HepG2 (cell line): ENCODE data around the gene PRH2. TPM values are rescaled to one million over a fixed set of nuclear protein-coding genes. Genes with fewer than 3 reads are reported as not detected.
A peak's percentile ranks its signal among the peaks of the same experiment; 100 is the strongest.

Experiments used
- ATAC-seq: fragments of 200-7000 bp; cut with Tn5 transposase; 3 replicates; pipeline ENCODE4 v1.9.1; 2020; ENCODE audit warnings: mild to moderate bottlenecking, moderate library complexity
- BruUV-seq: library from RNA; stranded (reverse); fragments of 400-500 nt; replicated peaks from 2 replicates; lab custom pipeline; 2021; lab: Mats Ljungman, UMichigan
- CTCF ChIA-PET: fragments of 300-600 bp; formaldehyde crosslinking; extraction: SDS; loops from one replicate; lab custom pipeline; 2021; ENCODE audit warnings: low total read pairs, inconsistent platforms, low intra/inter-chr PET ratio; lab: Yijun Ruan, JAX
- POLR2A ChIA-PET: fragments of 350-600 bp; sonication (Branson Sonifier 250); formaldehyde crosslinking; loops from one replicate; lab custom pipeline; 2020; ENCODE audit warnings: antibody characterized with exemption, inconsistent platforms; lab: Yijun Ruan, JAX
- DNase-seq: peaks from one replicate; pipeline ENCODE4 v3.0.0-alpha.2; 2015; ENCODE audit warnings: low spot score
- FAIRE-seq: peaks from 3 replicates; lab custom pipeline; 2011; peaks lifted over from hg19 to GRCh38; lab: Jason Lieb, UNC
- H2AFZ ChIP-seq: one replicate; pipeline ENCODE4 v1.6.1; 2011; ENCODE audit warnings: low read length, inconsistent platforms
- H3K27ac ChIP-seq: fragments of 300-600 bp; 3 replicates; pipeline ENCODE4 v1.8.0; 2011; ENCODE audit warnings: mixed run types, mild to moderate bottlenecking, mixed read lengths, low read length, inconsistent platforms; ENCODE audit not compliant: insufficient read depth; ENCODE audit errors: extremely low read length
- H3K27me3 ChIP-seq, 2 experiments: fragments of 200-600 bp in 1 of 2; 2 replicates in 1 of 2; 3 replicates in 1 of 2; pipeline versions ENCODE4 v1.6.0 to v1.8.0; 2011; ENCODE audit warnings: low read length in 2 of 2, mild to moderate bottlenecking in 2 of 2, moderate library complexity in 2 of 2, inconsistent platforms in 1 of 2; ENCODE audit not compliant: insufficient read depth in 2 of 2, control insufficient read depth in 1 of 2
- H3K36me3 ChIP-seq, 2 experiments: fragments of 200-600 bp in 1 of 2; replicated peaks in 1 of 2; 2 replicates in 1 of 2; 3 replicates in 1 of 2; pipeline versions ENCODE4 v1.5.1 to v1.8.0; 2011; ENCODE audit warnings: low read length in 2 of 2, inconsistent platforms in 1 of 2; ENCODE audit not compliant: insufficient read depth in 2 of 2, control insufficient read depth in 1 of 2
- H3K4me1 ChIP-seq: 2 replicates; pipeline ENCODE4 v1.5.1; 2012; ENCODE audit warnings: low read length, inconsistent platforms; ENCODE audit not compliant: insufficient read depth
- H3K4me2 ChIP-seq: 2 replicates; pipeline ENCODE4 v1.6.0; 2011; ENCODE audit warnings: low read depth, low read length, inconsistent platforms
- H3K4me3 ChIP-seq, 3 experiments: fragments of 200-600 bp in 1 of 3; sonication (generic), shearing (Covaris generic) in 1 of 3; replicated peaks in 1 of 3; 2 replicates each; pipeline ENCODE4 v1.5.1; 2011 to 2016; ENCODE audit warnings: low read length in 3 of 3, inconsistent platforms in 2 of 3, low read depth in 2 of 3, mild to moderate bottlenecking in 2 of 3, control low read depth in 1 of 3, mixed read lengths in 1 of 3; ENCODE audit not compliant: insufficient read depth in 1 of 3
- H3K79me2 ChIP-seq: one replicate; pipeline ENCODE4 v1.6.1; 2011; ENCODE audit warnings: low read length, inconsistent platforms; ENCODE audit not compliant: insufficient read depth
- H3K9ac ChIP-seq: 2 replicates; pipeline ENCODE4 v1.6.0; 2011; ENCODE audit warnings: mild to moderate bottlenecking, low read depth, low read length, inconsistent platforms; ENCODE audit not compliant: insufficient read depth
- H3K9me3 ChIP-seq: 2 replicates; pipeline ENCODE4 v1.5.1; 2012; ENCODE audit warnings: mild to moderate bottlenecking, low read length
- H4K20me1 ChIP-seq: 2 replicates; pipeline ENCODE4 v1.6.0; 2011; ENCODE audit warnings: inconsistent platforms, mild to moderate bottlenecking, low read length, moderate library complexity; ENCODE audit not compliant: insufficient read depth
- GMEB1 ChIP-seq: sonication (generic); formaldehyde crosslinking; IDR thresholded peaks from 2 replicates; pipeline ENCODE4 v1.5.1; 2020; ENCODE audit warnings: missing genetic modification reagents, mild to moderate bottlenecking, borderline replicate concordance
- KDM4B ChIP-seq: sonication (generic); formaldehyde crosslinking; IDR thresholded peaks from 2 replicates; pipeline ENCODE4 v1.4.0; 2020; ENCODE audit warnings: missing genetic modification reagents
- KLF6 ChIP-seq: IDR thresholded peaks from 2 replicates; pipeline ENCODE4 v1.8.0; 2016; ENCODE audit warnings: missing biosample characterization, missing genetic modification reagents
- MAFF ChIP-seq: IDR thresholded peaks from 2 replicates; pipeline ENCODE4 v1.6.1; 2011; ENCODE audit warnings: low read depth, low read length, improper control_type of control experiment
- MAFK ChIP-seq, 2 experiments: IDR thresholded peaks in 1 of 2; conservative IDR thresholded peaks in 1 of 2; 2 replicates each; pipeline ENCODE4 v1.6.1; 2011; ENCODE audit warnings: improper control_type of control experiment in 2 of 2, low read length in 2 of 2
- ZBTB25 ChIP-seq: IDR thresholded peaks from 2 replicates; pipeline ENCODE4 v1.6.1; 2018; ENCODE audit warnings: missing genetic modification reagents
- ZNF318 ChIP-seq: sonication (generic); formaldehyde crosslinking; IDR thresholded peaks from 2 replicates; pipeline ENCODE4 v1.4.0; 2020; ENCODE audit warnings: mild to moderate bottlenecking, missing genetic modification reagents
- ZNF7 ChIP-seq: IDR thresholded peaks from 2 replicates; pipeline ENCODE4 v1.6.1; 2016; ENCODE audit warnings: missing biosample characterization, missing genetic modification reagents
- WGBS: methylation state at CpG from one replicate; pipeline ENCODE4 v1.1.6; 2017; ENCODE audit warnings: low lambda C conversion rate; 5-methylcytosine and 5-hydroxymethylcytosine counted together
- in situ Hi-C: cut with HindIII; loops from 2 replicates; pipeline ENCODE4 v1.10.0; 2017; ENCODE audit warnings: low pct_unique_long_range_greater_than_20kb; ENCODE audit not compliant: extremely low pct_ligation_motif_present
- intact Hi-C: fragments of 100-400 bp; cut with micrococcal nuclease; formaldehyde crosslinking; loops from one replicate; pipeline ENCODE4 v1.10.0; 2022; ENCODE audit not compliant: unreplicated experiment
- polyA plus RNA-seq, 8 experiments: library from polyadenylated mRNA; depleted of rRNA in 3 of 8; stranded (reverse) in 7 of 8; unstranded in 1 of 8; fragments of >200 nt; fragmentation: Illumina TruSeq in 4 of 8; extraction: Trizol in 4 of 8; gene quantifications; 2 replicates each; pipeline versions ENCODE4 v1.2.1 to v1.2.3, GENCODE V29; 2011 to 2016; ENCODE audit warnings: low read depth in 4 of 8, missing spikeins in 1 of 8, mixed read lengths in 1 of 8; ENCODE audit not compliant: insufficient read depth in 1 of 8
- total RNA-seq, 5 experiments: library from RNA; depleted of rRNA; stranded (reverse); fragments of >200 nt; fragmentation: Illumina TruSeq; extraction: Trizol; gene quantifications; 2 replicates each; pipeline ENCODE4 v1.2.3, GENCODE V29; 2016; ENCODE audit warnings: low read depth in 1 of 5

The PRH2 gene
- total and polyA plus RNA-seq, 2 of the 13 experiments (the other 11 are each of a cell fraction or from before 2014, with no cell fraction given), result 0.24 to 0.48 TPM

GRCh38 chr12:10926269-10926668, 2.8 kb upstream of the PRH2 start:
- ChIA-PET CTCF (no interaction called here), POLR2A (no interaction called here)
- WGBS, result over 99% methylated on average over 5 of the region's 5 CpGs
- ATAC-seq (no peak), DNase-seq (no peak), FAIRE-seq (no peak)
- peaks cover 24% of the 10 kb centered on the region for H3K4me1 ChIP-seq
- H3K27ac ChIP-seq, result no peak overlapping the region
- no peaks in the 10 kb centered on the region for H3K27me3 ChIP-seq
- in situ Hi-C loops, result no loop called here
- no peak overlapping the region for H3K4me3 ChIP-seq
- intact Hi-C loops, result no loop called here
- no peaks in the 10 kb centered on the region for H3K79me2 ChIP-seq
- no TSS peak for BruUV-seq
- H3K36me3 ChIP-seq, result no peaks in the 10 kb centered on the region
- no peaks in the 10 kb centered on the region for H4K20me1 ChIP-seq
- no peak overlapping the region for H3K4me2 ChIP-seq
- no peak overlapping the region for H3K9ac ChIP-seq
- no peak overlapping the region for H2AFZ ChIP-seq
- H3K9me3 ChIP-seq, result no peaks in the 10 kb centered on the region
- TF ChIP-seq GMEB1 (CRISPR knock-in tag) (no peak), MAFK (conservative IDR thresholded peaks at IDR 0.05 in 1 of 2, IDR thresholded peaks at IDR 0.05 in 1 of 2; ENCODE audit: low read length in 2 of 2) (peak; percentile 93 to 96), ZNF318 (CRISPR knock-in tag) (no peak), ZNF7 (CRISPR knock-in tag) (no peak), KDM4B (CRISPR knock-in tag) (no peak), ZBTB25 (CRISPR knock-in tag) (no peak), KLF6 (CRISPR knock-in tag) (no peak), MAFF (peak; percentile 94)
